ENCODE results near the gene CDK18. TPM values are rescaled to one million over a fixed set of nuclear protein-coding genes. Genes with fewer than 3 reads are reported as not detected.
A peak's percentile ranks its signal among the peaks of the same experiment; 100 is the strongest.

CDK18 gene
- polyA plus RNA-seq, 1 donor from 2014 or later: not detected

DNA sequence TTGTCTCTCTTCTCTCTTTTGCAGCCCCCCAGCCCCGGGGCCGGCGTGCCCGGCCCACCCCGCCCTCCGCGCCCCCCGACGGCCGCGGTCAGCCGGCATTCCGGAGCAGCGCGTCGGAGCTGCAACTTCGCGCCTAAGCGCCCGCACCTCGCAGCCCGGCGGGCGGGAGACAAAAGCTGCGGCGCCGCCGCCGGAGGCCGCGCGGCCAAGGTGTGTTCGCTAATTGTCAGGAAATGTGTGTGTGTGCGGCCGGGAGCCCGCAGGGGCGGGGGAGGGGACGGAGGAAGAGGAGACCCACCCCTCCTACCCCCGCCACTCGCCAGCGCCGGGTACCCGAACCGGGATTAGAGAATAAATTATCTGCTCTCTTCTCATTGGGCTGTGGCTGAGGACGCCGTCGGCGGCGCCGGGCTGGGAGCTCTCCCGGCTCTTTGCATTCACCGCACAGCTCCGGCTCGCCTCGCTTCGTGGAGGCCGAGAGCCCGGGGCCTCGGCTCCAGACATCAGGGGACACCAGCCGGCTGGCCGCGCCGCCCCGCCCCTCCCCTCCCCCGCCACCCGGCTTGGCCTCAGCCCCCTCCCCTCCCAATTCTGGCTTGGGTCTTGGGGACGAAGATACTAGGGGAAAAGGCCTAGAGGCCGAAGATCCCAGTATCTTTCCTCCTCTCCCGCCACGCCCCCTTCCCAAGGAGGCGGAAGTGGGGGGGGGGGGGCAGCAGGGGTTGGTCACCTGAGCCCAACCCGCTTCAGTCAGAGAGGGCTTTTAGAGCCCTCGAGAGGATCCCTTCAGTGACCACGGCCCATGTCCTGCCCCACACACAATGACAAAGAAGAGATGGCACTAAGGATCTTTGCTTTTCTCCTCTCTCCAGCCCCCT lies 47.4 kb upstream of the CDK18 start:
- Histone ChIP-seq H3K9ac (ENCODE audit: low read length) (peak overlapping the region; percentile 93), H3K79me2 (replicated peaks; ENCODE audit: insufficient read depth, low read length) (peaks cover 50% of the 10 kb centered on the region), H3K4me2 (ENCODE audit: low read length) (peak overlapping the region; percentile 62), H2AFZ (ENCODE audit: low read depth, low read length) (peak overlapping the region; percentile 35), H3K36me3 (ENCODE audit: insufficient read depth, low read length) (peaks cover 6% of the 10 kb centered on the region), H3K27me3 (ENCODE audit: insufficient read depth, low read depth, low read length) (no peaks in the 10 kb centered on the region), H3K4me3 (ENCODE audit: low read length) (peak overlapping the region; percentile 81), H3F3A (ENCODE audit: insufficient read depth, low read length, poor library complexity, severe bottlenecking) (peaks cover 4% of the 10 kb centered on the region), H4K20me1 (ENCODE audit: insufficient read depth) (peaks cover 8% of the 10 kb centered on the region), H3K27ac (ENCODE audit: low read length) (peak overlapping the region; percentile 93), H3K9me3 (ENCODE audit: low read length) (no peaks in the 10 kb centered on the region), H3K9me2 (ENCODE audit: insufficient read depth, low read length) (no peaks in the 10 kb centered on the region)
- TF ChIP-seq EZH2 (IDR thresholded peaks at IDR 0.05; ENCODE audit: borderline replicate concordance, insufficient read depth, low read length, poor library complexity, severe bottlenecking) (no peak), RAD21 (conservative IDR thresholded peaks at IDR 0.05) (no peak), EP300 (conservative IDR thresholded peaks at IDR 0.05; ENCODE audit: poor library complexity, severe bottlenecking) (peak; percentile 47), MXI1 (conservative IDR thresholded peaks at IDR 0.05; ENCODE audit: poor library complexity, severe bottlenecking) (no peak), TAF1 (IDR thresholded peaks at IDR 0.05; ENCODE audit: low read depth) (peak; percentile 53), SMC3 (conservative IDR thresholded peaks at IDR 0.05; ENCODE audit: poor library complexity) (no peak), POLR2AphosphoS5 (IDR thresholded peaks at IDR 0.05) (peak; percentile 87)
- TF ChIP-seq, protein P1, sequence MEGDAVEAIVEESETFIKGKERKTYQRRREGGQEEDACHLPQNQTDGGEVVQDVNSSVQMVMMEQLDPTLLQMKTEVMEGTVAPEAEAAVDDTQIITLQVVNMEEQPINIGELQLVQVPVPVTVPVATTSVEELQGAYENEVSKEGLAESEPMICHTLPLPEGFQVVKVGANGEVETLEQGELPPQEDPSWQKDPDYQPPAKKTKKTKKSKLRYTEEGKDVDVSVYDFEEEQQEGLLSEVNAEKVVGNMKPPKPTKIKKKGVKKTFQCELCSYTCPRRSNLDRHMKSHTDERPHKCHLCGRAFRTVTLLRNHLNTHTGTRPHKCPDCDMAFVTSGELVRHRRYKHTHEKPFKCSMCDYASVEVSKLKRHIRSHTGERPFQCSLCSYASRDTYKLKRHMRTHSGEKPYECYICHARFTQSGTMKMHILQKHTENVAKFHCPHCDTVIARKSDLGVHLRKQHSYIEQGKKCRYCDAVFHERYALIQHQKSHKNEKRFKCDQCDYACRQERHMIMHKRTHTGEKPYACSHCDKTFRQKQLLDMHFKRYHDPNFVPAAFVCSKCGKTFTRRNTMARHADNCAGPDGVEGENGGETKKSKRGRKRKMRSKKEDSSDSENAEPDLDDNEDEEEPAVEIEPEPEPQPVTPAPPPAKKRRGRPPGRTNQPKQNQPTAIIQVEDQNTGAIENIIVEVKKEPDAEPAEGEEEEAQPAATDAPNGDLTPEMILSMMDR (IDR thresholded peaks at IDR 0.05; ENCODE audit: poor library complexity, severe bottlenecking): no peak
- TF ChIP-seq, protein P2, sequence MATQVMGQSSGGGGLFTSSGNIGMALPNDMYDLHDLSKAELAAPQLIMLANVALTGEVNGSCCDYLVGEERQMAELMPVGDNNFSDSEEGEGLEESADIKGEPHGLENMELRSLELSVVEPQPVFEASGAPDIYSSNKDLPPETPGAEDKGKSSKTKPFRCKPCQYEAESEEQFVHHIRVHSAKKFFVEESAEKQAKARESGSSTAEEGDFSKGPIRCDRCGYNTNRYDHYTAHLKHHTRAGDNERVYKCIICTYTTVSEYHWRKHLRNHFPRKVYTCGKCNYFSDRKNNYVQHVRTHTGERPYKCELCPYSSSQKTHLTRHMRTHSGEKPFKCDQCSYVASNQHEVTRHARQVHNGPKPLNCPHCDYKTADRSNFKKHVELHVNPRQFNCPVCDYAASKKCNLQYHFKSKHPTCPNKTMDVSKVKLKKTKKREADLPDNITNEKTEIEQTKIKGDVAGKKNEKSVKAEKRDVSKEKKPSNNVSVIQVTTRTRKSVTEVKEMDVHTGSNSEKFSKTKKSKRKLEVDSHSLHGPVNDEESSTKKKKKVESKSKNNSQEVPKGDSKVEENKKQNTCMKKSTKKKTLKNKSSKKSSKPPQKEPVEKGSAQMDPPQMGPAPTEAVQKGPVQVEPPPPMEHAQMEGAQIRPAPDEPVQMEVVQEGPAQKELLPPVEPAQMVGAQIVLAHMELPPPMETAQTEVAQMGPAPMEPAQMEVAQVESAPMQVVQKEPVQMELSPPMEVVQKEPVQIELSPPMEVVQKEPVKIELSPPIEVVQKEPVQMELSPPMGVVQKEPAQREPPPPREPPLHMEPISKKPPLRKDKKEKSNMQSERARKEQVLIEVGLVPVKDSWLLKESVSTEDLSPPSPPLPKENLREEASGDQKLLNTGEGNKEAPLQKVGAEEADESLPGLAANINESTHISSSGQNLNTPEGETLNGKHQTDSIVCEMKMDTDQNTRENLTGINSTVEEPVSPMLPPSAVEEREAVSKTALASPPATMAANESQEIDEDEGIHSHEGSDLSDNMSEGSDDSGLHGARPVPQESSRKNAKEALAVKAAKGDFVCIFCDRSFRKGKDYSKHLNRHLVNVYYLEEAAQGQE (IDR thresholded peaks at IDR 0.05; ENCODE audit: borderline replicate concordance): peak; percentile 80

- TF ChIP-seq MXI1 (conservative IDR thresholded peaks at IDR 0.05; ENCODE audit: poor library complexity, severe bottlenecking) (no peak), EP300 (conservative IDR thresholded peaks at IDR 0.05; ENCODE audit: poor library complexity, severe bottlenecking) (no peak), TAF1 (IDR thresholded peaks at IDR 0.05; ENCODE audit: low read depth) (no peak), EZH2 (IDR thresholded peaks at IDR 0.05; ENCODE audit: borderline replicate concordance, insufficient read depth, low read length, poor library complexity, severe bottlenecking) (no peak), POLR2AphosphoS5 (IDR thresholded peaks at IDR 0.05) (no peak), RAD21 (conservative IDR thresholded peaks at IDR 0.05) (no peak), SMC3 (conservative IDR thresholded peaks at IDR 0.05; ENCODE audit: poor library complexity) (no peak)
- TF ChIP-seq, protein P2 (IDR thresholded peaks at IDR 0.05; ENCODE audit: borderline replicate concordance): no peak
- TF ChIP-seq, protein P1 (IDR thresholded peaks at IDR 0.05; ENCODE audit: poor library complexity, severe bottlenecking): no peak
- no peak overlapping the region for H3K4me3 ChIP-seq (ENCODE audit: low read length)
- no peak overlapping the region for H2AFZ ChIP-seq (ENCODE audit: low read depth, low read length)
- no peak overlapping the region for H3K4me2 ChIP-seq (ENCODE audit: low read length)
- H3K36me3 ChIP-seq (ENCODE audit: insufficient read depth, low read length): peaks cover 2% of the 10 kb centered on the region
- no peaks in the 10 kb centered on the region for H4K20me1 ChIP-seq (ENCODE audit: insufficient read depth)
- no peaks in the 10 kb centered on the region for H3K9me3 ChIP-seq (ENCODE audit: low read length)
- no peaks in the 10 kb centered on the region for H3K27me3 ChIP-seq (ENCODE audit: insufficient read depth, low read depth, low read length)
- peaks cover 32% of the 10 kb centered on the region for H3K79me2 ChIP-seq (replicated peaks; ENCODE audit: insufficient read depth, low read length)
- no peak overlapping the region for H3K27ac ChIP-seq (ENCODE audit: low read length)
- H3K9ac ChIP-seq (ENCODE audit: low read length): no peak overlapping the region
- H3K9me2 ChIP-seq (ENCODE audit: insufficient read depth, low read length): no peaks in the 10 kb centered on the region
- H3F3A ChIP-seq (ENCODE audit: insufficient read depth, low read length, poor library complexity, severe bottlenecking): peaks cover 4% of the 10 kb centered on the region
Observed at GRCh38 chr1:205458777-205459566, 45.5 kb upstream of the CDK18 start.

All from neural cell (in vitro differentiated cells).